ENCODE data around the gene ASCL3.
"Not testable (repeated sequence)": the region's sequence is repeated elsewhere in the genome, so short reads cannot be mapped to it uniquely, and the experiment has no call there.

ASCL3 gene

GRCh38 chr11:8908099-8908498 lies 34.7 kb downstream of the ASCL3 start:
- H3K27ac ChIP-seq: no peak overlapping the region
- TF ChIP-seq, protein P1, sequence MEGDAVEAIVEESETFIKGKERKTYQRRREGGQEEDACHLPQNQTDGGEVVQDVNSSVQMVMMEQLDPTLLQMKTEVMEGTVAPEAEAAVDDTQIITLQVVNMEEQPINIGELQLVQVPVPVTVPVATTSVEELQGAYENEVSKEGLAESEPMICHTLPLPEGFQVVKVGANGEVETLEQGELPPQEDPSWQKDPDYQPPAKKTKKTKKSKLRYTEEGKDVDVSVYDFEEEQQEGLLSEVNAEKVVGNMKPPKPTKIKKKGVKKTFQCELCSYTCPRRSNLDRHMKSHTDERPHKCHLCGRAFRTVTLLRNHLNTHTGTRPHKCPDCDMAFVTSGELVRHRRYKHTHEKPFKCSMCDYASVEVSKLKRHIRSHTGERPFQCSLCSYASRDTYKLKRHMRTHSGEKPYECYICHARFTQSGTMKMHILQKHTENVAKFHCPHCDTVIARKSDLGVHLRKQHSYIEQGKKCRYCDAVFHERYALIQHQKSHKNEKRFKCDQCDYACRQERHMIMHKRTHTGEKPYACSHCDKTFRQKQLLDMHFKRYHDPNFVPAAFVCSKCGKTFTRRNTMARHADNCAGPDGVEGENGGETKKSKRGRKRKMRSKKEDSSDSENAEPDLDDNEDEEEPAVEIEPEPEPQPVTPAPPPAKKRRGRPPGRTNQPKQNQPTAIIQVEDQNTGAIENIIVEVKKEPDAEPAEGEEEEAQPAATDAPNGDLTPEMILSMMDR (IDR thresholded peaks at IDR 0.05): no peak
- TF ChIP-seq ZFX (IDR thresholded peaks at IDR 0.05; ENCODE audit: borderline replicate concordance): no peak

DNA sequence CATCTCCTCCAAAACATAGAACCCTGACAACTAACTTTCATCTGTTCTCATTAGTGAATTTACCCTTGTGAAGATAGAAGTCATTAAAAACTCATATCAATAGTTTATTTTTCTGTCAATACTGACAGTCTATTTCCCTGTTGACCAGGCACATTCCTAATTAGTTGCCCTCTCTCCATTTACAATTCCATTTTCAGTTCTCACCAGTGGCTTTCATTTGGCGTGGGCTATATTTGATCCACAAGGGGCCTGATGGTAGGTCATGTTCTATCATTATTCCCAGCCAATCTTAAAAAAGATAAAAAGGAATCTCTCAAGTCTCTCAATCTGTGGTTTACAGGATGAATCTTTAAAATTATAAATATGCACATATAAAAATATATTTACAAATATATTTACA lies 35.7 kb downstream of the ASCL3 start:
- TF ChIP-seq ZFX (IDR thresholded peaks at IDR 0.05; ENCODE audit: borderline replicate concordance): no peak
- TF ChIP-seq, protein P1 (IDR thresholded peaks at IDR 0.05): no peak
- no peak overlapping the region for H3K27ac ChIP-seq

- H3K27ac ChIP-seq: no peak overlapping the region
- TF ChIP-seq ZFX (IDR thresholded peaks at IDR 0.05; ENCODE audit: borderline replicate concordance): no peak
- TF ChIP-seq, protein P1 (IDR thresholded peaks at IDR 0.05): no peak
These were observed 37.2 kb downstream of the ASCL3 start for GRCh38 chr11:8905528-8906165.

DNA sequence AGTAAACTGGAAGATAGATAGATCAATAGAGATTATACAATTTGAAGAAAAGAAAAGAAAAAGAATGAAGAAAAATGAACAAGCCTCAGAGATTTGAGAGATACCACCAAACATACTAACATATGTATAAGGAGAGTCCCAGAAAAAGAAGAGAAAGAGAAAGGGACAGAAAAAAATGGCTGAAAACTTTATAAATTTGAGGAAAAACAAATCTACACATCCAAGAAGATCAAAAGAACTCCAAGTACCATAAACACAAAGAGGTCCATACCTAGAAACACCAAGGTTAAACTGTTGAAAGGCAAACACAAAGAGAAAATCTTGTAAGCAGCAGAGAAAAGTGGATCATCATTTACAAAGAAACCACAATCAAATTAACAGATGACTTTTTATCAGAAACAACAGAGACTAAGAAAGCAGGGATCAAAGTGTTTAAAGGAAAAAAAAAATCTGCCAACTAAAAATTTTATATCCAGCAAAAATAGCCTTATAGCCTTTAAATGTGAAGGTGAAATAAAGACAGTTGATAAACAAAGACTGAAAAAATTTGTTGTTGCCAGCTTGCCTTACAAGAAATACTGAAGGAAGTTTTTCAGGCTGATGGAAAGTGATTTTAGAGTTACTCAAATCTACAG lies 43.6 kb downstream of the ASCL3 start:
- no peak for TF ChIP-seq ZFX (IDR thresholded peaks at IDR 0.05; ENCODE audit: borderline replicate concordance)
- TF ChIP-seq, protein P1 (IDR thresholded peaks at IDR 0.05): no peak
- H3K27ac ChIP-seq: no peak overlapping the region

- H3K27ac ChIP-seq: not testable (repeated sequence)
These were observed 51.6 kb downstream of the ASCL3 start for GRCh38 chr11:8891185-8891584.
